ENCODE measurements around the gene ASCC3.

The ASCC3 gene

GRCh38 chr6:100461917-100462705, 419.0 kb downstream of the ASCC3 start:
- DNase-seq: no peak

GRCh38 chr6:100461278-100461916, 419.7 kb downstream of the ASCC3 start:
- no peak for DNase-seq

- DNase-seq: no peak
Observed at GRCh38 chr6:100460650-100461204, 420.4 kb downstream of the ASCC3 start.

- DNase-seq: no peak
Observed at GRCh38 chr6:100459592-100460184, 421.4 kb downstream of the ASCC3 start.

- DNase-seq: no peak
Observed at GRCh38 chr6:100458841-100459591, 422.1 kb downstream of the ASCC3 start.
